HCT116 (cell line): ENCODE measurements around the gene MAML2.

Source experiments
- CTCF ChIP-seq, 3 experiments: fragments of 200-600 bp in 1 of 3; sonication (generic) in 1 of 3; IDR thresholded peaks in 2 of 3; conservative IDR thresholded peaks in 1 of 3; 2 replicates each; pipeline ENCODE4 v1.5.1; 2012 to 2017; ENCODE audit warnings: low read depth in 2 of 3, low read length in 2 of 3, antibody characterized with exemption in 1 of 3, borderline replicate concordance in 1 of 3, control low read depth in 1 of 3, mild to moderate bottlenecking in 1 of 3, mixed read lengths in 1 of 3, mixed run types in 1 of 3, moderate library complexity in 1 of 3; ENCODE audit not compliant: insufficient read depth in 1 of 3
- EGR1 ChIP-seq: IDR thresholded peaks from 2 replicates; pipeline ENCODE4 v1.6.1; 2012; ENCODE audit warnings: low read depth
- EZH2 ChIP-seq: fragments of 200-600 bp; sonication (generic); IDR thresholded peaks from 2 replicates; pipeline ENCODE4 v1.6.1; 2017; ENCODE audit warnings: antibody characterized with exemption, mixed run types
- POLR2AphosphoS5 ChIP-seq: IDR thresholded peaks from 2 replicates; pipeline ENCODE4 v1.6.1; 2011; ENCODE audit warnings: mild to moderate bottlenecking, low read depth, low read length, moderate library complexity
- ZBTB33 ChIP-seq: IDR thresholded peaks from 2 replicates; pipeline ENCODE4 v1.6.1; 2011; ENCODE audit warnings: mild to moderate bottlenecking, low read length, moderate library complexity; ENCODE audit not compliant: insufficient replicate concordance; ENCODE audit errors: extremely low read depth

- TF ChIP-seq CTCF (IDR thresholded peaks at IDR 0.05 in 2 of 3, conservative IDR thresholded peaks at IDR 0.05 in 1 of 3; ENCODE audit: borderline replicate concordance in 1 of 3, insufficient read depth in 1 of 3, low read depth in 2 of 3, low read length in 2 of 3) (no peak), EZH2 (no peak), EGR1 (no peak), POLR2AphosphoS5 (no peak), ZBTB33 (no peak)
Observed at GRCh38 chr11:96310236-96310635, 32.8 kb downstream of the MAML2 start.
